IMR-90 (cell line): Measurements from ENCODE around the gene TMEM231. TPM values are rescaled to one million over a fixed set of nuclear protein-coding genes. Genes with fewer than 3 reads are reported as not detected.

Experiments used
- ATAC-seq: fragments of 200-7000 bp; cut with Tn5 transposase; 2 replicates; pipeline ENCODE4 v1.9.1; 2020; ENCODE audit warnings: low read depth, mild to moderate bottlenecking, moderate library complexity
- BruUV-seq: library from RNA; stranded (reverse); fragments of 400-500 nt; replicated peaks from 2 replicates; lab custom pipeline; 2021; lab: Mats Ljungman, UMichigan
- CTCF ChIA-PET: fragments of 300-600 bp; formaldehyde crosslinking; extraction: SDS; loops from one replicate; lab custom pipeline; 2021; ENCODE audit warnings: antibody characterized with exemption; lab: Yijun Ruan, JAX
- POLR2A ChIA-PET: fragments of 300-600 bp; sonication (Branson Sonifier 250); formaldehyde crosslinking; loops from one replicate; lab custom pipeline; 2022; ENCODE audit warnings: antibody characterized with exemption; ENCODE audit not compliant: unreplicated experiment; lab: Charles Lee
- DNase-seq: peaks from one replicate; pipeline ENCODE4 v3.0.0; 2013
- H2AFZ ChIP-seq: replicated peaks from 2 replicates; pipeline ENCODE3; 2013; ENCODE audit warnings: low read length, mild to moderate bottlenecking; ENCODE audit not compliant: poor library complexity
- H2AK5ac ChIP-seq: 2 replicates; pipeline ENCODE4 v1.6.1; 2013; ENCODE audit warnings: low read depth, low read length, inconsistent platforms
- H2AK9ac ChIP-seq: replicated peaks from 2 replicates; pipeline ENCODE3; 2013; ENCODE audit warnings: mild to moderate bottlenecking, low read depth, low read length, moderate library complexity; ENCODE audit not compliant: poor library complexity
- H2BK120ac ChIP-seq: 2 replicates; pipeline ENCODE4 v1.6.1; 2013; ENCODE audit warnings: low read depth, low read length, inconsistent platforms
- H2BK15ac ChIP-seq: 3 replicates; pipeline ENCODE4 v1.6.1; 2013; ENCODE audit warnings: low read depth, low read length, inconsistent platforms
- H2BK20ac ChIP-seq: 2 replicates; pipeline ENCODE4 v1.6.1; 2013; ENCODE audit warnings: low read depth, mild to moderate bottlenecking, inconsistent platforms, low read length, moderate library complexity
- H2BK5ac ChIP-seq: 2 replicates; pipeline ENCODE4 v1.6.1; 2013; ENCODE audit warnings: mild to moderate bottlenecking, low read depth, low read length, inconsistent platforms; ENCODE audit not compliant: poor library complexity, severe bottlenecking
- H3K14ac ChIP-seq: replicated peaks from 2 replicates; pipeline ENCODE4 v1.6.1; 2013; ENCODE audit warnings: low read depth, low read length, inconsistent platforms
- H3K18ac ChIP-seq: 2 replicates; pipeline ENCODE4 v1.6.1; 2013; ENCODE audit warnings: low read depth, low read length, control low read depth
- H3K23ac ChIP-seq: 2 replicates; pipeline ENCODE4 v1.6.1; 2013; ENCODE audit warnings: low read depth, low read length, inconsistent platforms
- H3K27ac ChIP-seq: 2 replicates; pipeline ENCODE4 v1.5.1; 2013; ENCODE audit warnings: mild to moderate bottlenecking, control low read depth, low read length; ENCODE audit not compliant: insufficient read depth
- H3K27me3 ChIP-seq: 2 replicates; pipeline ENCODE4 v1.6.1; 2013; ENCODE audit warnings: low read length; ENCODE audit not compliant: control insufficient read depth, insufficient read depth
- H3K36me3 ChIP-seq: 2 replicates; pipeline ENCODE4 v1.6.1; 2013; ENCODE audit warnings: low read length, mixed read lengths; ENCODE audit not compliant: control insufficient read depth, insufficient read depth
- H3K4ac ChIP-seq: 2 replicates; pipeline ENCODE4 v1.6.1; 2013; ENCODE audit warnings: low read depth, low read length, inconsistent platforms
- H3K4me1 ChIP-seq: 2 replicates; pipeline ENCODE4 v1.6.1; 2013; ENCODE audit warnings: low read length, mixed read lengths; ENCODE audit not compliant: control insufficient read depth, insufficient read depth
- H3K4me2 ChIP-seq: 2 replicates; pipeline ENCODE4 v1.6.1; 2013; ENCODE audit warnings: low read depth, mild to moderate bottlenecking, control low read depth, low read length, moderate library complexity
- H3K4me3 ChIP-seq: 2 replicates; pipeline ENCODE4 v1.5.1; 2013; ENCODE audit warnings: low read depth, mild to moderate bottlenecking, control low read depth, low read length, moderate library complexity; ENCODE audit not compliant: insufficient read depth
- H3K56ac ChIP-seq: 2 replicates; pipeline ENCODE4 v1.6.1; 2013; ENCODE audit warnings: low read length, inconsistent platforms; ENCODE audit not compliant: insufficient read depth; ENCODE audit errors: extremely low read depth
- H3K79me1 ChIP-seq, 2 experiments: 2 replicates each; pipeline ENCODE4 v1.6.1; 2013; ENCODE audit warnings: low read length in 2 of 2, inconsistent platforms in 1 of 2, low read depth in 1 of 2
- H3K9ac ChIP-seq: 2 replicates; pipeline ENCODE4 v1.6.1; 2013; ENCODE audit warnings: low read depth, low read length, control low read depth
- H3K9me1 ChIP-seq: 2 replicates; pipeline ENCODE4 v1.6.1; 2013; ENCODE audit warnings: low read length, inconsistent platforms; ENCODE audit not compliant: insufficient read depth
- H3K9me3 ChIP-seq: 2 replicates; pipeline ENCODE4 v1.6.1; 2013; ENCODE audit warnings: low read length; ENCODE audit not compliant: control insufficient read depth, insufficient read depth
- H4K20me1 ChIP-seq: 2 replicates; pipeline ENCODE4 v1.6.1; 2013; ENCODE audit warnings: low read length, inconsistent platforms; ENCODE audit not compliant: insufficient read depth
- H4K5ac ChIP-seq: 2 replicates; pipeline ENCODE4 v1.6.1; 2013; ENCODE audit warnings: mild to moderate bottlenecking, low read depth, low read length, control low read depth
- H4K8ac ChIP-seq, 2 experiments: 2 replicates each; pipeline ENCODE4 v1.6.1; 2013; ENCODE audit warnings: low read depth in 2 of 2, low read length in 2 of 2, control low read depth in 1 of 2, inconsistent platforms in 1 of 2
- H4K91ac ChIP-seq: 2 replicates; pipeline ENCODE4 v1.6.1; 2013; ENCODE audit warnings: low read depth, low read length, inconsistent platforms; ENCODE audit not compliant: insufficient read depth
- BHLHE40 ChIP-seq: fragments of 150-350 bp; IDR thresholded peaks from 2 replicates; pipeline ENCODE4 v1.6.1; 2016; ENCODE audit warnings: mild to moderate bottlenecking, low read depth, low read length
- CEBPB ChIP-seq: IDR thresholded peaks from 2 replicates; pipeline ENCODE4 v1.6.1; 2012; ENCODE audit warnings: low read depth, low read length, improper control_type of control experiment
- CHD1 ChIP-seq: IDR thresholded peaks from 2 replicates; pipeline ENCODE4 v1.6.1; 2012; ENCODE audit warnings: low read depth, low read length, improper control_type of control experiment
- CTCF ChIP-seq: conservative IDR thresholded peaks from 2 replicates; pipeline ENCODE4 v1.5.1; 2012; ENCODE audit warnings: mild to moderate bottlenecking, low read depth, low read length, improper control_type of control experiment
- FOS ChIP-seq: fragments of 150-350 bp; IDR thresholded peaks from 2 replicates; pipeline ENCODE4 v1.6.1; 2016; ENCODE audit warnings: low read depth, low read length
- MAFK ChIP-seq: IDR thresholded peaks from 2 replicates; pipeline ENCODE4 v1.6.1; 2012; ENCODE audit warnings: low read depth, low read length, improper control_type of control experiment
- MAZ ChIP-seq: IDR thresholded peaks from 2 replicates; pipeline ENCODE4 v1.6.1; 2012; ENCODE audit warnings: low read depth, mild to moderate bottlenecking, low read length, improper control_type of control experiment, moderate library complexity, borderline replicate concordance
- MXI1 ChIP-seq: IDR thresholded peaks from 2 replicates; pipeline ENCODE4 v1.6.1; 2012; ENCODE audit warnings: low read depth, mild to moderate bottlenecking, low read length, moderate library complexity, borderline replicate concordance
- NFE2L2 ChIP-seq: fragments of 150-350 bp; IDR thresholded peaks from 2 replicates; pipeline ENCODE4 v1.6.1; 2016; ENCODE audit warnings: low read depth, mild to moderate bottlenecking, low read length
- POLR2A ChIP-seq: IDR thresholded peaks from 2 replicates; pipeline ENCODE4 v1.6.1; 2012; ENCODE audit warnings: mild to moderate bottlenecking, low read depth, low read length
- RAD21 ChIP-seq: IDR thresholded peaks from 2 replicates; pipeline ENCODE4 v1.6.1; 2012; ENCODE audit warnings: low read length, improper control_type of control experiment
- RCOR1 ChIP-seq: IDR thresholded peaks from 2 replicates; pipeline ENCODE4 v1.6.1; 2012; ENCODE audit warnings: mild to moderate bottlenecking, low read length, improper control_type of control experiment; ENCODE audit not compliant: insufficient replicate concordance
- RFX5 ChIP-seq: IDR thresholded peaks from 2 replicates; pipeline ENCODE4 v1.8.0; 2012; ENCODE audit warnings: low read depth, mild to moderate bottlenecking, low read length, moderate library complexity
- SMC3 ChIP-seq: fragments of 150-350 bp; IDR thresholded peaks from 2 replicates; pipeline ENCODE4 v1.6.1; 2016; ENCODE audit warnings: low read depth, mild to moderate bottlenecking, antibody characterized with exemption, low read length, moderate library complexity
- USF2 ChIP-seq: fragments of 150-350 bp; IDR thresholded peaks from 2 replicates; pipeline ENCODE4 v1.6.1; 2017; ENCODE audit warnings: mild to moderate bottlenecking, antibody characterized with exemption, low read length, low read depth
- WGBS, 2 experiments: methylation state at CpG; one replicate each; pipeline versions ENCODE4 v1.1.5 to v1.1.7; 2013; ENCODE audit warnings: missing lambda C conversion rate in 2 of 2; ENCODE audit not compliant: insufficient read length in 1 of 2; ENCODE audit errors: extremely low coverage in 2 of 2; 5-methylcytosine and 5-hydroxymethylcytosine counted together
- dilution Hi-C: fragments of 300-500 bp; cut with HindIII; formaldehyde crosslinking; loops from one replicate; pipeline ENCODE4 v1.14.3; 2018; ENCODE audit warnings: low sequenced_read_pairs; ENCODE audit not compliant: unreplicated experiment
- in situ Hi-C: fragments of 300-500 bp; cut with MboI; formaldehyde crosslinking; loops from 3 replicates; pipeline ENCODE4 v1.14.3; 2019; ENCODE audit warnings: low sequenced_read_pairs, inconsistent platforms, mixed read lengths
- intact Hi-C: fragments of 100-400 bp; cut with micrococcal nuclease; formaldehyde crosslinking; loops from 2 replicates; pipeline ENCODE4 v1.10.0; 2022
- polyA plus RNA-seq, 3 experiments: library from polyadenylated mRNA; depleted of rRNA; stranded (reverse); fragments of >200 nt; gene quantifications; 2 replicates each; pipeline ENCODE4 v1.2.3, GENCODE V29; 2012; ENCODE audit warnings: low replicate concordance in 1 of 3
- total RNA-seq: library from RNA; depleted of rRNA; stranded (reverse); fragments of >200 nt; gene quantifications from 2 replicates; pipeline ENCODE4 v1.2.3, GENCODE V29; 2012
- TF ChIP-seq, protein P1 (sequence below): fragments of 150-350 bp; IDR thresholded peaks from 2 replicates; pipeline ENCODE4 v1.6.1; 2016; ENCODE audit warnings: low read depth, mild to moderate bottlenecking, low read length, moderate library complexity, borderline replicate concordance

TMEM231 gene
- total and polyA plus RNA-seq, 2 of the 4 experiments (the other 2 are of a cell fraction): 10.6 to 15.4 TPM

- no TSS peak for BruUV-seq
- Histone ChIP-seq H3K4me3 (no peak overlapping the region), H3K18ac (no peak overlapping the region), H3K9me1 (peaks cover 9% of the 10 kb centered on the region; the same call in 1 of the 2 replicates), H3K27me3 (no peaks in the 10 kb centered on the region), H2AFZ (no peak overlapping the region), H2BK5ac (no peak overlapping the region), H2BK15ac (no peak overlapping the region), H3K36me3 (peaks cover 60% of the 10 kb centered on the region), H3K4me1 (0 out of 2 replicates have a peak, but pooled peaks cover 2% of the 10 kb centered on the region), H4K91ac (no peak overlapping the region), H2AK9ac (no peak overlapping the region), H3K4me2 (no peak overlapping the region), H3K9ac (no peak overlapping the region), H2AK5ac (no peak overlapping the region), H3K79me1 (peaks cover 6 to 38% of the 10 kb centered on the region in 2 experiments; a peak in 3 of 4 replicates), H3K23ac (no peak overlapping the region), H3K27ac (no peak overlapping the region), H3K4ac (no peak overlapping the region), H3K56ac (no peak overlapping the region), H2BK20ac (no peak overlapping the region), H4K20me1 (no peaks in the 10 kb centered on the region), H4K5ac (no peak overlapping the region), H3K14ac (no peak overlapping the region), H3K9me3 (no peaks in the 10 kb centered on the region), H2BK120ac (no peak overlapping the region), H4K8ac (no peak overlapping the region)
- TF ChIP-seq, protein P1, sequence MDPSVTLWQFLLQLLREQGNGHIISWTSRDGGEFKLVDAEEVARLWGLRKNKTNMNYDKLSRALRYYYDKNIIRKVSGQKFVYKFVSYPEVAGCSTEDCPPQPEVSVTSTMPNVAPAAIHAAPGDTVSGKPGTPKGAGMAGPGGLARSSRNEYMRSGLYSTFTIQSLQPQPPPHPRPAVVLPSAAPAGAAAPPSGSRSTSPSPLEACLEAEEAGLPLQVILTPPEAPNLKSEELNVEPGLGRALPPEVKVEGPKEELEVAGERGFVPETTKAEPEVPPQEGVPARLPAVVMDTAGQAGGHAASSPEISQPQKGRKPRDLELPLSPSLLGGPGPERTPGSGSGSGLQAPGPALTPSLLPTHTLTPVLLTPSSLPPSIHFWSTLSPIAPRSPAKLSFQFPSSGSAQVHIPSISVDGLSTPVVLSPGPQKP: no peak
- TF ChIP-seq CHD1: no peak
- TF ChIP-seq POLR2A: no peak
- TF ChIP-seq RAD21: no peak
- TF ChIP-seq MAFK: no peak
- TF ChIP-seq SMC3: no peak
- no peak for TF ChIP-seq RFX5
- no peak for TF ChIP-seq CEBPB
- TF ChIP-seq BHLHE40: no peak
- TF ChIP-seq MAZ: no peak
- no peak for TF ChIP-seq MXI1
- TF ChIP-seq RCOR1: no peak
- TF ChIP-seq NFE2L2: no peak
- TF ChIP-seq USF2: no peak
- TF ChIP-seq CTCF: no peak
- no peak for TF ChIP-seq FOS
- no CpG with 5 or more reads among the region's 3 CpGs for WGBS, 2 experiments
- intact Hi-C loops: no loop called here
- ATAC-seq (no peak), DNase-seq (no peak)
- in situ Hi-C loops: loop anchor here (25.0 kb wide), 1 partner anchor 364 kb away; the partner anchor contains the start of genes CTRB1 and CTRB2
- dilution Hi-C loops: no loop called here
- ChIA-PET POLR2A (no interaction called here), CTCF (no interaction called here)
Observed at GRCh38 chr16:75576384-75576811, 20.3 kb upstream of the TMEM231 start.
